NB4 (cell line): ENCODE measurements around the gene TPRG1L.

ENCODE experiments used
- CTCF ChIP-seq: IDR thresholded peaks from one replicate; pipeline ENCODE4 v1.5.1; 2012; ENCODE audit warnings: low read depth, low read length
- POLR2A ChIP-seq: IDR thresholded peaks from 2 replicates; pipeline ENCODE4 v1.6.1; 2011; ENCODE audit warnings: mild to moderate bottlenecking; ENCODE audit not compliant: insufficient read length; ENCODE audit errors: extremely low read depth
- TF ChIP-seq, protein P1 (sequence below): IDR thresholded peaks from 2 replicates; pipeline ENCODE4 v1.6.1; 2011; ENCODE audit warnings: low read depth, low read length

GRCh38 chr1:3585940-3586568, 38.8 kb upstream of the TPRG1L start:
- TF ChIP-seq CTCF (no peak), POLR2A (no peak)
- TF ChIP-seq, protein P1, sequence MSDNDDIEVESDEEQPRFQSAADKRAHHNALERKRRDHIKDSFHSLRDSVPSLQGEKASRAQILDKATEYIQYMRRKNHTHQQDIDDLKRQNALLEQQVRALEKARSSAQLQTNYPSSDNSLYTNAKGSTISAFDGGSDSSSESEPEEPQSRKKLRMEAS, result no peak
